ENCODE data around the gene MYOZ2.

MYOZ2 gene

GRCh38 chr4:119197772-119198212 is 62.2 kb downstream of the MYOZ2 start:
- DNase-seq (ENCODE audit: low spot score) = no peak

GRCh38 chr4:119204916-119205315 is 69.3 kb downstream of the MYOZ2 start:
- no peak for DNase-seq (ENCODE audit: low spot score)

GRCh38 chr4:119205690-119206089 is 70.1 kb downstream of the MYOZ2 start:
- no peak for DNase-seq (ENCODE audit: low spot score)

GRCh38 chr4:119206178-119206577 is 70.5 kb downstream of the MYOZ2 start:
- DNase-seq (ENCODE audit: low spot score) = no peak

GRCh38 chr4:119207051-119207450 is 71.4 kb downstream of the MYOZ2 start:
- no peak for DNase-seq (ENCODE audit: low spot score)

- no peak for DNase-seq (ENCODE audit: low spot score)
These were observed 73.4 kb downstream of the MYOZ2 start for GRCh38 chr4:119209077-119209476.

- DNase-seq (ENCODE audit: low spot score) = no peak
These were observed 74.0 kb downstream of the MYOZ2 start for GRCh38 chr4:119209586-119209985.

GRCh38 chr4:119210775-119211174 is 75.1 kb downstream of the MYOZ2 start:
- DNase-seq (ENCODE audit: low spot score) = no peak

GRCh38 chr4:119211867-119212233 is 76.2 kb downstream of the MYOZ2 start:
- no peak for DNase-seq (ENCODE audit: low spot score)

- peak; percentile 57 for DNase-seq (ENCODE audit: low spot score)
These were observed 76.8 kb downstream of the MYOZ2 start, which contains the start of gene USP53 for GRCh38 chr4:119212234-119212963. USP53 (plus strand) TSS chr4:119212713; CDS start chr4:119239760, 27,047 bp downstream.

- peak; percentile 20 for DNase-seq (ENCODE audit: low spot score)
These were observed 77.5 kb downstream of the MYOZ2 start for GRCh38 chr4:119212964-119213606.

- DNase-seq (ENCODE audit: low spot score) = no peak
These were observed 82.5 kb downstream of the MYOZ2 start for GRCh38 chr4:119218093-119218492.

GRCh38 chr4:119221412-119221811 is 85.8 kb downstream of the MYOZ2 start:
- DNase-seq (ENCODE audit: low spot score) = no peak

- no peak for DNase-seq (ENCODE audit: low spot score)
These were observed 92.1 kb downstream of the MYOZ2 start for GRCh38 chr4:119227690-119228089.

GRCh38 chr4:119228406-119228805 is 92.8 kb downstream of the MYOZ2 start:
- DNase-seq (ENCODE audit: low spot score) = no peak

- DNase-seq (ENCODE audit: low spot score) = no peak
These were observed 94.5 kb downstream of the MYOZ2 start for GRCh38 chr4:119229908-119230687.

GRCh38 chr4:119231491-119231890 is 95.9 kb downstream of the MYOZ2 start:
- DNase-seq (ENCODE audit: low spot score) = no peak

GRCh38 chr4:119232286-119232685 is 96.7 kb downstream of the MYOZ2 start:
- no peak for DNase-seq (ENCODE audit: low spot score)

GRCh38 chr4:119233191-119233590 is 97.6 kb downstream of the MYOZ2 start:
- DNase-seq (ENCODE audit: low spot score) = no peak

GRCh38 chr4:119233750-119234149 is 98.1 kb downstream of the MYOZ2 start:
- DNase-seq (ENCODE audit: low spot score) = no peak

- DNase-seq (ENCODE audit: low spot score) = no peak
These were observed 101.6 kb downstream of the MYOZ2 start for GRCh38 chr4:119237201-119237600.

Measured in HuH-7.5 (cell line).